Activated CD4-positive, CD25-positive, alpha-beta regulatory T cell treated with anti-CD3 and anti-CD28 coated beads, Interleukin-2, amount 50 U/mL, for 72 hours (primary cell): ENCODE data around the gene UTP14A.
"Not testable (repeated sequence)": the region's sequence is repeated elsewhere in the genome, so short reads cannot be mapped to it uniquely, and the experiment has no call there.

Experiments used
- DNase-seq: peaks from one replicate; pipeline ENCODE4 v3.0.0; 2021

Gene UTP14A

GRCh38 chrX:129905787-129906580 is at the start of gene UTP14A:
Gene UTP14A (plus strand): TSS chrX:129906164. CDS start chrX:129906211, 47 bp downstream.
- DNase-seq, result peak; percentile 73

GRCh38 chrX:129859134-129859533 is 46.8 kb upstream of the UTP14A start:
- not testable (repeated sequence) for DNase-seq

GRCh38 chrX:129866321-129866720 is 39.6 kb upstream of the UTP14A start:
- DNase-seq, result not testable (repeated sequence)

- DNase-seq, result no peak
These were observed 33.4 kb upstream of the UTP14A start for GRCh38 chrX:129872524-129872923.

- no peak for DNase-seq
These were observed 30.3 kb upstream of the UTP14A start for GRCh38 chrX:129875669-129876068.

GRCh38 chrX:129876771-129877305 is 29.1 kb upstream of the UTP14A start:
- no peak for DNase-seq

GRCh38 chrX:129877401-129877800 is 28.6 kb upstream of the UTP14A start:
- no peak for DNase-seq

- no peak for DNase-seq
These were observed 5.9 kb upstream of the UTP14A start for GRCh38 chrX:129900054-129900453.

- no peak for DNase-seq
These were observed 2.7 kb downstream of the UTP14A start for GRCh38 chrX:129908636-129909035.

- peak; percentile 62 for DNase-seq
These were observed 19.5 kb downstream of the UTP14A start for GRCh38 chrX:129925305-129926092.

- DNase-seq, result no peak
These were observed 25.0 kb downstream of the UTP14A start for GRCh38 chrX:129930941-129931410.

GRCh38 chrX:129931411-129932015 is 25.5 kb downstream of the UTP14A start:
- peak; percentile 70 for DNase-seq

- peak; percentile 72 for DNase-seq
These were observed 26.3 kb downstream of the UTP14A start for GRCh38 chrX:129932016-129932820.

- DNase-seq, result peak; percentile 33
These were observed 26.9 kb downstream of the UTP14A start for GRCh38 chrX:129932821-129933321.

GRCh38 chrX:129933700-129934099 is 27.7 kb downstream of the UTP14A start:
- no peak for DNase-seq

- no peak for DNase-seq
These were observed 28.5 kb downstream of the UTP14A start for GRCh38 chrX:129934461-129934860.

- DNase-seq, result no peak
These were observed 29.0 kb downstream of the UTP14A start for GRCh38 chrX:129934952-129935351.

GRCh38 chrX:129938081-129938480 is 32.1 kb downstream of the UTP14A start:
- DNase-seq, result no peak

GRCh38 chrX:129939986-129940385 is 34.0 kb downstream of the UTP14A start:
- DNase-seq, result no peak

GRCh38 chrX:129940721-129941120 is 34.8 kb downstream of the UTP14A start:
- no peak for DNase-seq

- DNase-seq, result no peak
These were observed 39.2 kb downstream of the UTP14A start for GRCh38 chrX:129945131-129945530.

GRCh38 chrX:129953334-129953648 is 47.3 kb downstream of the UTP14A start:
- no peak for DNase-seq
